HG02588 (cell line): ENCODE results near the gene HS3ST5.
"Not testable (repeated sequence)": the region's sequence is repeated elsewhere in the genome, so short reads cannot be mapped to it uniquely, and the experiment has no call there.

Experiments
- ATAC-seq: cut with Tn5 transposase; IDR thresholded peaks from one replicate; pipeline ENCODE4 v1.9.1; 2021; ENCODE audit warnings: mild to moderate bottlenecking, moderate library complexity; ENCODE audit not compliant: unreplicated experiment

HS3ST5 gene

GRCh38 chr6:114339706-114340105 lies 3.1 kb downstream of the HS3ST5 start:
- no peak for ATAC-seq

DNA sequence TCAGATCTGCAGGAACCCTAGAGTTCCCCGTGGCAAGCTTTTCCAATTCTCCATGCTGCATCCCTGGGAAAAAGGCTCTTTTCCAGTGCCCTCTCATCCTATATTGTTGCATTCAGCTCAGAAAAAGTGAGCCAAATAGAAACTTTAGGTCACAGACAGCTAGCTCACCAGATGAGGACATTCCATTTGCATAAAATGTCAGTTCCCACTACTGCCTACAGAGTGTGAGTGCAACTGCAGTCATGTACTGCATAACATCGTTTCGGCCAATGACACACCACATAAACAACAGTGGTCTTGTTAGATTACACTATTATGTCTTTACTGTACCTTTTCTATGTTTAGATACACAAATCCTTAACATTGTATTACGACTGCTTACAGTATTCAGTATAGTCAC lies 8.6 kb downstream of the HS3ST5 start:
- no peak for ATAC-seq

- ATAC-seq, result no peak
Observed at GRCh38 chr6:114327074-114327473, 15.7 kb downstream of the HS3ST5 start.

DNA sequence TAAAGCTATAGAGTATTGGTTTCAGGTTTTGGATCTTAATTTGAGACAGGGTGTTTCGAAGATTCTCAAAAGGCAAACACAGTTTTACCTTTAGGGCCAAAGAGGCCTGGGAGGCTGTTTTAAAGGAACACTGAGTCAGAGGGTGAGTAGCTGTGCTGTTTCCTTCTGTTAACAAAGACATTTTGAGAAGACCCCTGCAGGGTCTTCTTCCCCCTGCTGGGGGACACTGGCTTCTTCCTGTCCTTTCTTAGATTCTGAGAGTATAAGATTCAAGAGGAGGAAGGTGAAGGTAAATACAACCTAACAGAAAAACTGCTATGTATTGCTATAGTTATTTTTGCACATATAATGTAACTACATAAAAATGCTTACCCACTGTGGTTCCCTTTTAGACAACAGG lies 19.0 kb downstream of the HS3ST5 start:
- ATAC-seq, result no peak

GRCh38 chr6:114319749-114320148 lies 23.1 kb downstream of the HS3ST5 start:
- no peak for ATAC-seq

DNA sequence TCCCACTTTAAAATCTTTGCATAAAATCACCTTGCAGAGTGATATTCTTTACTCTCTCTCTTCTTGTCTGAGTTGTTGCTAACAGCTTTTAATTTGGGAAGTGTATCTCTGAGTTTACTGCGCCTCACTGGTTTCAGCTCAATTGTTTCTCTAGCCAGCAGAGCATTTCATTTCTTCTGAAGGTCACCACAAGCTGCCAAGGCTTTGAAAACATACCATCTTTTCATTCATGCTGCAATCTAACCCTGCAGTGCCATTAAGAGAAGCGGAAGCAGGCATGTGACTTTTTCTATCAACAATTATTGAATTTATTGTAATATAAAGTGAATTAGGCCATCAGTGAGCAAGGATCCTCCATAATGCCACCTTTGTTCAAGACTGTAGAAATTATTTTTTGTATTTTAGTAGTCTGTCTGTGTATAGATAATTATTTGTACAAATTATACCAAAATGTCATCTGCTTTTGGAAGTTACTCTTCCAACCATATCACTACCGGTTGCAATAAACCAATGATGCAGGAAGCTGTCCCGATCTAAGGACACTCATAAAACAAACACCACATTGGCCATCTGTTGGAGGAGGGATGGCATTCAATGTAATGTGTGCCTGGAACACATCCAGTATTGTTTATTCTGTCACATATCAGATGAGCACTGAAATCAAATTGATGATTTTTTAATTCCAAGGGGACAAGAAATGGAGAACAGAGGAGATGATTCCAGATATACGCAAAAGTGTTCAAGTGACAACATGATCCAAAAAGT lies 26.8 kb downstream of the HS3ST5 start:
- no peak for ATAC-seq

DNA sequence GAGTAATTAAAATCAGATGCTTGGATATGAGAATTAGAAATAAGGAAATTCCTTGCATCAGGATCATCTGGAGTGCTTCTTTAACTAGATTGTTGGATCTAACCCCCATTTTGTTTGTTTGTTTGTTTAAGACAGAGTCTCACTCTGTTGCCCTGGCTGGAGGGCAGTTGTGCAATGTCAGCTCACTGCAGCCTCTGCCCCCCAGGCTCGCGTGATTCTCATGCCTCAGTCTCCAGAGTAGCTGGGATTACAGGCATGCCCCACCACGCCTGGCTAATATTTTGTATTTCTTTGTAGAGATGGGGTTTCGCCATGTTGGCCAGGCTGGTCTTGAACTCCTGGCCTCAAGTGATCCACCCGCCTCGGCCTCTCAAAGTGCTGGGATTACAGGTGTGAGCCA lies 29.0 kb downstream of the HS3ST5 start:
- ATAC-seq, result not testable (repeated sequence)

DNA sequence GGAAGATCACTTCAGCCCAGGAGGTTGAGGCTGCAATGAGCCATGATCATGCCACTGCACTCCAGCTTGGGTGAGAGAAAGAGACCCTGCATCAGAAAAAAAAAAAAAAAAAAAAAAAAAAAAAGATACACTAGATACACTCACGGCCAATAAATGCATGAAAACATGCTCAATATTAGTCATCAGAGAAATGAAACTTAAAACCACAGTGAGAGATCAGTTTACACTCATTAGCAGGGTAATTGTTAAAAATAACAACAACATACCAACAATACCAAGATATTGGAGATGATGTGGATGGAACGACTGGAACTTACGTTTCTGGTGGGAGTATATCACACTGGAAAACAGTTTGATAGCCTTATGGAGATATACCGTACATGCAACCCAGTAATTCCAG lies 29.9 kb downstream of the HS3ST5 start:
- no peak for ATAC-seq

DNA sequence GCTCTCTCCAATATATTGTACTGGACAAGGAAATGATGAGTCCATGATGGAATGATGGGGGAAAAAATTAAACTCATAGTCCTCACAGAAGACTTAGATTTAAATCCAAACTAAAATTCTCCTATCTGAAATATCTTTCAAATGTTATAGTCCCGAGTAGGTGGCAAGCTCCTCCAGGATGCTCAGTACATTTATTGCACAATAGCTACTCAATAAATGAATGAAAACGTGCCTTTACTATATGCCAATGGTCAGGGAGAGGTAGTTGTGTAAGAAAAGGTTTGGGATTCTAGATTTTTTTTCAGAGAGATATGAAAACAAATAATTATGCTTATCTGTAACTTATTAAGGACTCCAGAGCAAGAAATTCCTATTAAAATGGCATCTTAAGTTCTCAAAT lies 32.8 kb downstream of the HS3ST5 start:
- no peak for ATAC-seq

GRCh38 chr6:114304304-114304887 lies 38.4 kb downstream of the HS3ST5 start:
- ATAC-seq, result no peak

GRCh38 chr6:114301596-114302219 lies 41.1 kb downstream of the HS3ST5 start:
- ATAC-seq, result no peak

- ATAC-seq, result no peak
Observed at GRCh38 chr6:114297135-114297534, 45.7 kb downstream of the HS3ST5 start.

DNA sequence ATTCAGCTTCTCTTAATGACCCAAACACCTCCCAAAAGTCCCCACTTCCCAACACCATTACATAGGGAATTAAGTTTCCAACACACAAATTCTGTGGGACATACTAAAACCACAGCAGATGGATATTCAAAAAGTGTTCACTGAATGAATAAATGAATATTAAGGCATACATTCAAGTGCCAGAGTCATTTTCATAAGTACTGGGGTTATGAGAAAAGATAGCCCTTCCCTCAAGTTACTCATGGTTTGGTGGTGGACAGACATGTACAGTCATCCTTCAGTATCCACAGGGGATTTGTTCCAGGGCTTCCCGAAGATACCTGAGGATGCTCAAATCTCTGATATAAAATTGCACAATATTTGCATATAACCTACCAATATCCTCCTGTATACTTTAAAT lies 50.4 kb downstream of the HS3ST5 start:
- ATAC-seq, result no peak

DNA sequence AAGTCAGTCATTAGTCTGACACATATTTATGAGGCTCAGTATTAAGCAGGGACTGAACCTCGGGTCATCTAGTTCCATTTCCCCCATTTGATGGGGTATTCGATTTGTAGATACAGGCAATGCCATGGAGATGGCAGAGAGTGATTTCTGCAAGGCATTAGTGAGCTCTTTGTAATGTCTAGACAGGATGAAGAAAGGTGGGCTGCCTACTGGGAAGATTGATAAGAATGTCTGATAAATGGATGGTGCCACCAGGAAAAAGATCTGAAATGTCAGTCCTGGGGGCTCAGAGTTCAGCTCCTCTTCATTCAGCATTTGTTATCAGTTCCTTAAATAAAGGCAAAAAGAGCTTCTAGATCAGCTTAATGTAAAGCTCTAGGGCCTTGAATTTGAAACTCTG lies 51.4 kb downstream of the HS3ST5 start:
- no peak for ATAC-seq

DNA sequence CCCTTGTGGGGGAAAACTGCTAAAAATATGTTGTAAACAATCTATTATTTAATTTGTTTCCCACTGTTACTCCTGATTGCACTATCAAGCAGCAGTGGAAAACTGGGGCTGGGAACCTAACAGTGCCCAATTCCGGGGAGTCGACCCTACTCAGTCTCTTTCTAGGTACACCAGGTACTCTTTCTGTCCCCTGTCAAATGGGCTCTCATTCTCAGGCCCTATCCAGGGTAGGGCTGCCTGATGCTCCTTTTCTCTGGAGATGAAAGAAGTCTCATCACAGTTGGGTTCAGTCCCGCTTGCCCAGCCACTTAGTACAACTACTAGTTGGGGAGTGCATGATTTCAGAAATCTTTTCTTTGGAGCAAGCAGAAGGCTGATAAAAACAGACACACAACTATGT lies 52.0 kb downstream of the HS3ST5 start:
- ATAC-seq, result no peak

- no peak for ATAC-seq
Observed at GRCh38 chr6:114288701-114289495, 53.9 kb downstream of the HS3ST5 start.

GRCh38 chr6:114287461-114287860 lies 55.4 kb downstream of the HS3ST5 start:
- ATAC-seq, result no peak

GRCh38 chr6:114286211-114286610 lies 56.6 kb downstream of the HS3ST5 start:
- no peak for ATAC-seq

DNA sequence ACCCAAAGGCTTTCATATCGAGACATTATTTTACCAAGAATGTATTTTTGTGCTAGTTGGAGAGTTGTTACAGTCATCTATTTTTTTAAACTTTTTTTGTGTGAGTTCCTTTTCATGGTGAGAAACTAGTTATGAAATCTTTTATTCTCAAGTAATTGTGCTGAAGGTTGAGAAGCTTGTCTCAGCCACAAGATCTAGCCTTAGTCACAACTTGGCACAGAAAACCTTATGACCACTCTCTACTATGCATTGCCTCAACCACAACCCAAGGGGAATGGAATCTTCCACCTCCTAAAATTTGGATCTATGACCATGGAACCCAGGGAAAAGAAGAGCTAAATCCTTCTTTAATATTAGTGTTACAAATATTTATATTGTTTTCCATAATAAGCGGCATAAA lies 58.5 kb downstream of the HS3ST5 start:
- no peak for ATAC-seq

GRCh38 chr6:114282292-114282691 lies 60.5 kb downstream of the HS3ST5 start:
- ATAC-seq, result no peak

- ATAC-seq, result no peak
Observed at GRCh38 chr6:114281496-114281895, 61.3 kb downstream of the HS3ST5 start.
